ENCODE data around the gene FAM114A2. TPM values are rescaled to one million over a fixed set of nuclear protein-coding genes. Genes with fewer than 3 reads are reported as not detected.

Gene FAM114A2
- total and polyA plus RNA-seq, 7 donors, result 11.2 to 36.5 (median 23.2) TPM

GRCh38 chr5:154047324-154047723, 8.6 kb upstream of the FAM114A2 start:
- intact Hi-C loops (cut with DNase I), result no loop called here
- H3K27me3 ChIP-seq (ENCODE audit: insufficient read depth in 3 of 3, low read length in 2 of 3), result no peaks in the 10 kb centered on the region
- H3K4me3 ChIP-seq, result no peak overlapping the region
- no peaks in the 10 kb centered on the region for H3K9me3 ChIP-seq
- H3K27ac ChIP-seq, result no peak overlapping the region
- peaks cover 5 to 29% of the 10 kb centered on the region in 2 donors for H3K36me3 ChIP-seq (ENCODE audit: insufficient read depth in 1 of 2, low read depth in 1 of 2)
- peaks cover 16% of the 10 kb centered on the region for H3K4me1 ChIP-seq
- ATAC-seq (no peak), DNase-seq (no peak)
- no peak for TF ChIP-seq CTCF (IDR thresholded peaks at IDR 0.05)
- WGBS, 3 donors, result 91 to 94% (median 94%) methylated on average over 3 of the region's 3 CpGs

GRCh38 chr5:154046486-154046885, 7.8 kb upstream of the FAM114A2 start:
- no peak for ATAC-seq
- H3K27ac ChIP-seq, result no peak overlapping the region
- 52 to 67% (median 65%) methylated on average over 7 of the region's 7 CpGs for WGBS, 3 donors
- H3K4me1 ChIP-seq, result peaks cover 24% of the 10 kb centered on the region
- no peaks in the 10 kb centered on the region for H3K27me3 ChIP-seq (ENCODE audit: insufficient read depth in 3 of 3, low read length in 2 of 3)
- no peak for DNase-seq
- intact Hi-C loops (cut with DNase I), result no loop called here
- H3K9me3 ChIP-seq, result no peaks in the 10 kb centered on the region
- H3K36me3 ChIP-seq (ENCODE audit: insufficient read depth in 1 of 2, low read depth in 1 of 2), result peaks cover 5 to 22% of the 10 kb centered on the region in 2 donors
- TF ChIP-seq CTCF (IDR thresholded peaks at IDR 0.05), result no peak
- no peak overlapping the region for H3K4me3 ChIP-seq

- Histone ChIP-seq H3K4me3 (no peak overlapping the region), H3K27me3 (ENCODE audit: insufficient read depth in 3 of 3, low read length in 2 of 3) (no peaks in the 10 kb centered on the region), H3K36me3 (ENCODE audit: insufficient read depth in 1 of 2, low read depth in 1 of 2) (peaks cover 0 to 4% of the 10 kb centered on the region in 2 donors), H3K4me1 (peaks cover 42% of the 10 kb centered on the region), H3K27ac (no peak overlapping the region), H3K9me3 (no peaks in the 10 kb centered on the region)
- intact Hi-C loops (cut with DNase I), result no loop called here
- DNase-seq, result no peak
- ATAC-seq, result no peak
- 90 to 97% (median 95%) methylated on average over 2 of the region's 2 CpGs for WGBS, 3 donors
- TF ChIP-seq CTCF (IDR thresholded peaks at IDR 0.05), result no peak
Measured at GRCh38 chr5:154044581-154044980, 5.9 kb upstream of the FAM114A2 start.

- no peaks in the 10 kb centered on the region for H3K36me3 ChIP-seq (ENCODE audit: insufficient read depth in 1 of 2, low read depth in 1 of 2)
- no peaks in the 10 kb centered on the region for H3K9me3 ChIP-seq
- no peaks in the 10 kb centered on the region for H3K27me3 ChIP-seq (ENCODE audit: insufficient read depth in 3 of 3, low read length in 2 of 3)
- peaks cover 43% of the 10 kb centered on the region for H3K4me1 ChIP-seq
- no peak for TF ChIP-seq CTCF (IDR thresholded peaks at IDR 0.05)
- H3K27ac ChIP-seq, result no peak overlapping the region
- intact Hi-C loops (cut with DNase I), result no loop called here
- no peak for ATAC-seq
- no peak overlapping the region for H3K4me3 ChIP-seq
- no peak for DNase-seq
- 76 to 88% (median 84%) methylated on average over 3 of the region's 3 CpGs for WGBS, 3 donors
Measured at GRCh38 chr5:154044099-154044498, 5.4 kb upstream of the FAM114A2 start.

GRCh38 chr5:154042766-154043165, 4.1 kb upstream of the FAM114A2 start:
- Histone ChIP-seq H3K36me3 (ENCODE audit: insufficient read depth in 1 of 2, low read depth in 1 of 2) (no peaks in the 10 kb centered on the region), H3K4me3 (no peak overlapping the region), H3K4me1 (peaks cover 34% of the 10 kb centered on the region), H3K9me3 (no peaks in the 10 kb centered on the region), H3K27ac (no peak overlapping the region), H3K27me3 (ENCODE audit: insufficient read depth in 3 of 3, low read length in 2 of 3) (no peaks in the 10 kb centered on the region)
- no peak for TF ChIP-seq CTCF (IDR thresholded peaks at IDR 0.05)
- ATAC-seq (no peak), DNase-seq (no peak)
- 44 to 49% (median 45%) methylated on average over 2 of the region's 2 CpGs for WGBS, 3 donors
- intact Hi-C loops (cut with DNase I), result no loop called here

Data from psoas muscle (tissue), 8 donors.